Vagina (tissue), 2 donors: ENCODE data around the gene MS4A6E.

Experiments
- POLR2A ChIP-seq, 2 donors: fragments of 450-650 bp; IDR thresholded peaks; one replicate each; pipeline ENCODE4 v1.6.1; 2017; ENCODE audit warnings: antibody characterized with exemption in 2 of 2, mild to moderate bottlenecking in 2 of 2, moderate library complexity in 2 of 2
- TF ChIP-seq, protein P1 (sequence below), 3 experiments: fragments of 450-650 bp in 2 of 3; fragments of 200-600 bp in 1 of 3; sonication (generic) in 1 of 3; IDR thresholded peaks; one replicate each; pipeline ENCODE4 v1.5.1; 2017 to 2019; ENCODE audit warnings: antibody characterized with exemption in 3 of 3, mild to moderate bottlenecking in 2 of 3, moderate library complexity in 2 of 3

DNA sequence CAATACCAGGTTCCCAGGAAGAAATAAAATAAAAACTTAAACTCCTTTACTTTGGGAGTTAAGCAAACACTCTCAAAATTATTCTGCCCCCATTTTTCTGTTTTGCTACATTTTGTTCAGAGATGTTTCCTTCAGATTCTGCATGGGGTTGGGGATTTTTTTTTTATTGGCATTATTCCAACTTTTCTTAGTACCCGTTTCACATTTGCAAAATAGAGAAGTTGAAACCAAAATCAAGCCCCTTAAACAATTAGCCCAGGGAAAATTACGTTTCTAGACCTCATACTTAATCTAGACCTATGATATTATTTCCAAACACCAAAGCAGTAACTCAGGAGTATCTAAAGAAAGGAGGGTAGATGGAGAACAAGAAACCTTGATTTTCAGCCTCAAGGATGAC is 30.7 kb downstream of the MS4A6E start:
- TF ChIP-seq, protein P1, sequence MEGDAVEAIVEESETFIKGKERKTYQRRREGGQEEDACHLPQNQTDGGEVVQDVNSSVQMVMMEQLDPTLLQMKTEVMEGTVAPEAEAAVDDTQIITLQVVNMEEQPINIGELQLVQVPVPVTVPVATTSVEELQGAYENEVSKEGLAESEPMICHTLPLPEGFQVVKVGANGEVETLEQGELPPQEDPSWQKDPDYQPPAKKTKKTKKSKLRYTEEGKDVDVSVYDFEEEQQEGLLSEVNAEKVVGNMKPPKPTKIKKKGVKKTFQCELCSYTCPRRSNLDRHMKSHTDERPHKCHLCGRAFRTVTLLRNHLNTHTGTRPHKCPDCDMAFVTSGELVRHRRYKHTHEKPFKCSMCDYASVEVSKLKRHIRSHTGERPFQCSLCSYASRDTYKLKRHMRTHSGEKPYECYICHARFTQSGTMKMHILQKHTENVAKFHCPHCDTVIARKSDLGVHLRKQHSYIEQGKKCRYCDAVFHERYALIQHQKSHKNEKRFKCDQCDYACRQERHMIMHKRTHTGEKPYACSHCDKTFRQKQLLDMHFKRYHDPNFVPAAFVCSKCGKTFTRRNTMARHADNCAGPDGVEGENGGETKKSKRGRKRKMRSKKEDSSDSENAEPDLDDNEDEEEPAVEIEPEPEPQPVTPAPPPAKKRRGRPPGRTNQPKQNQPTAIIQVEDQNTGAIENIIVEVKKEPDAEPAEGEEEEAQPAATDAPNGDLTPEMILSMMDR (IDR thresholded peaks at IDR 0.05): no peak
- no peak for TF ChIP-seq POLR2A (IDR thresholded peaks at IDR 0.05)
